ENCODE data around the gene SND1.
A peak's percentile ranks its signal among the peaks of the same experiment; 100 is the strongest.

The SND1 gene

GRCh38 chr7:127651556-127652332, at the start of gene SND1:
Gene SND1 (plus strand): TSS chr7:127652194. CDS start chr7:127652374, 180 bp downstream.
- peak; percentile 97 for DNase-seq

GRCh38 chr7:127608446-127608845, 43.5 kb upstream of the SND1 start:
- DNase-seq: no peak

GRCh38 chr7:127609297-127609696, 42.7 kb upstream of the SND1 start:
- no peak for DNase-seq

GRCh38 chr7:127612263-127612662, 39.7 kb upstream of the SND1 start:
- DNase-seq: no peak

- no peak for DNase-seq
Observed at GRCh38 chr7:127616724-127617123, 35.3 kb upstream of the SND1 start.

GRCh38 chr7:127618042-127618441, 34.0 kb upstream of the SND1 start, which contains the start of gene PAX4:
Gene PAX4 (minus strand): TSS chr7:127618142. CDS start chr7:127615928, 2,214 bp downstream.
- DNase-seq: no peak

- no peak for DNase-seq
Observed at GRCh38 chr7:127618775-127619174, 33.2 kb upstream of the SND1 start.

GRCh38 chr7:127619681-127620405, 32.2 kb upstream of the SND1 start:
- DNase-seq: no peak

GRCh38 chr7:127620406-127621233, 31.4 kb upstream of the SND1 start:
- DNase-seq: no peak

GRCh38 chr7:127625331-127625730, 26.7 kb upstream of the SND1 start:
- DNase-seq: no peak

GRCh38 chr7:127628445-127628844, 23.5 kb upstream of the SND1 start:
- no peak for DNase-seq

- peak; percentile 61 for DNase-seq
Observed at GRCh38 chr7:127629268-127629854, 22.6 kb upstream of the SND1 start.

- DNase-seq: no peak
Observed at GRCh38 chr7:127632276-127632910, 19.6 kb upstream of the SND1 start.

- DNase-seq: no peak
Observed at GRCh38 chr7:127635659-127636285, 16.2 kb upstream of the SND1 start.

GRCh38 chr7:127638197-127638596, 13.8 kb upstream of the SND1 start:
- no peak for DNase-seq

- no peak for DNase-seq
Observed at GRCh38 chr7:127644484-127644883, 7.5 kb upstream of the SND1 start.

- no peak for DNase-seq
Observed at GRCh38 chr7:127647636-127648035, 4.4 kb upstream of the SND1 start.

GRCh38 chr7:127648986-127649385, 3.0 kb upstream of the SND1 start:
- DNase-seq: no peak

GRCh38 chr7:127650847-127651555, 993 bp upstream of the SND1 start:
- DNase-seq: no peak

GRCh38 chr7:127652333-127653248, 597 bp downstream of the SND1 start:
- no peak for DNase-seq

Measured in activated CD8-positive, alpha-beta memory T cell treated with anti-CD3 and anti-CD28 coated beads, Interleukin-2, amount 50 U/mL, for 48 hours (primary cell).